GM12892 (cell line): ENCODE measurements around the gene ATOX1.
A peak's percentile ranks its signal among the peaks of the same experiment; 100 is the strongest.

Experiments
- DNase-seq: peaks from one replicate; pipeline ENCODE4 v3.0.0; 2011; ENCODE audit not compliant: insufficient read length
- FAIRE-seq: peaks from 2 replicates; lab custom pipeline; 2011; peaks lifted over from hg19 to GRCh38; lab: Jason Lieb, UNC
- POLR2A ChIP-seq: IDR thresholded peaks from 2 replicates; pipeline ENCODE4 v1.6.1; 2011; ENCODE audit warnings: low read depth, low read length, control low read depth
- POLR2AphosphoS5 ChIP-seq: IDR thresholded peaks from 2 replicates; pipeline ENCODE4 v1.6.1; 2011; ENCODE audit warnings: low read depth, low read length, control low read depth
- TAF1 ChIP-seq: IDR thresholded peaks from 2 replicates; pipeline ENCODE4 v1.6.1; 2011; ENCODE audit warnings: low read depth, mild to moderate bottlenecking, control low read depth, low read length, borderline replicate concordance

The ATOX1 gene

GRCh38 chr5:151780348-151780747 is 21.9 kb upstream of the ATOX1 start:
- DNase-seq = no peak
- FAIRE-seq = peak; percentile 33
- no peak for TF ChIP-seq POLR2AphosphoS5
- no peak for TF ChIP-seq TAF1
- TF ChIP-seq POLR2A = no peak

GRCh38 chr5:151779531-151780125 is 21.2 kb upstream of the ATOX1 start:
- FAIRE-seq (peak; percentile 78), DNase-seq (no peak)
- TF ChIP-seq POLR2A (no peak), POLR2AphosphoS5 (no peak), TAF1 (no peak)

GRCh38 chr5:151775025-151775606 is 16.7 kb upstream of the ATOX1 start:
- no peak for DNase-seq
- no peak for FAIRE-seq

GRCh38 chr5:151773951-151774350 is 15.5 kb upstream of the ATOX1 start:
- no peak for TF ChIP-seq POLR2AphosphoS5
- no peak; the same call in 1 of the 2 replicates for TF ChIP-seq POLR2A
- no peak for TF ChIP-seq TAF1
- no peak for FAIRE-seq
- DNase-seq = no peak

More at GRCh38 chr5:151775025-151775606, 16.7 kb upstream of the ATOX1 start:
- TF ChIP-seq TAF1 = no peak
- no peak for TF ChIP-seq POLR2A
- no peak for TF ChIP-seq POLR2AphosphoS5

- TF ChIP-seq TAF1 (no peak), POLR2A (0 out of 2 replicates have a peak, but pooled peaks have one; percentile 16), POLR2AphosphoS5 (no peak; the same call in 1 of the 2 replicates)
- DNase-seq (no peak), FAIRE-seq (peak; percentile 80)
These were observed 14.6 kb upstream of the ATOX1 start for GRCh38 chr5:151772846-151773561.

GRCh38 chr5:151772029-151772845 is 13.8 kb upstream of the ATOX1 start:
- DNase-seq (peak; percentile 25), FAIRE-seq (peak; percentile 42)
- no peak for TF ChIP-seq POLR2AphosphoS5
- TF ChIP-seq TAF1 = no peak; the same call in 1 of the 2 replicates
- peak; percentile 3; the same call in 1 of the 2 replicates for TF ChIP-seq POLR2A

- FAIRE-seq = peak; percentile 100
These were observed 13.0 kb upstream of the ATOX1 start, which contains the start of gene G3BP1 for GRCh38 chr5:151771259-151772028. Gene G3BP1 (plus strand): TSS chr5:151771954. CDS start chr5:151786621, 14,667 bp downstream.

GRCh38 chr5:151770383-151771258 is 12.2 kb upstream of the ATOX1 start:
- peak; percentile 60 for FAIRE-seq
- TF ChIP-seq POLR2AphosphoS5 (peak; percentile 74), POLR2A (peak; percentile 82; the same call in 1 of the 2 replicates), TAF1 (no peak)
- DNase-seq = peak; percentile 52

More at GRCh38 chr5:151771259-151772028, 13.0 kb upstream of the ATOX1 start, which contains the start of gene G3BP1:
- peak; percentile 89 for DNase-seq
- TF ChIP-seq POLR2A (peak; percentile 98), POLR2AphosphoS5 (peak; percentile 99), TAF1 (peak; percentile 95)

- TF ChIP-seq POLR2AphosphoS5 = no peak
- no peak for TF ChIP-seq POLR2A
- TF ChIP-seq TAF1 = no peak
- FAIRE-seq (no peak), DNase-seq (no peak)
These were observed 8.5 kb upstream of the ATOX1 start for GRCh38 chr5:151766975-151767374.
